GM18951 (cell line): ENCODE results near the gene RPS6KC1.
"Not testable (repeated sequence)": the region's sequence is repeated elsewhere in the genome, so short reads cannot be mapped to it uniquely, and the experiment has no call there.

Experiments used
- POLR2A ChIP-seq: IDR thresholded peaks from 4 replicates; pipeline ENCODE4 v1.6.1; 2011; ENCODE audit warnings: mild to moderate bottlenecking; ENCODE audit not compliant: insufficient read length, insufficient read depth; ENCODE audit errors: extremely low read depth
- in situ Hi-C: fragments of 300-500 bp; cut with MboI; formaldehyde crosslinking; loops from one replicate; pipeline ENCODE4 v1.12.0; 2022; ENCODE audit warnings: low sequenced_read_pairs, mixed read lengths, inconsistent platforms; ENCODE audit not compliant: unreplicated experiment

The RPS6KC1 gene

DNA sequence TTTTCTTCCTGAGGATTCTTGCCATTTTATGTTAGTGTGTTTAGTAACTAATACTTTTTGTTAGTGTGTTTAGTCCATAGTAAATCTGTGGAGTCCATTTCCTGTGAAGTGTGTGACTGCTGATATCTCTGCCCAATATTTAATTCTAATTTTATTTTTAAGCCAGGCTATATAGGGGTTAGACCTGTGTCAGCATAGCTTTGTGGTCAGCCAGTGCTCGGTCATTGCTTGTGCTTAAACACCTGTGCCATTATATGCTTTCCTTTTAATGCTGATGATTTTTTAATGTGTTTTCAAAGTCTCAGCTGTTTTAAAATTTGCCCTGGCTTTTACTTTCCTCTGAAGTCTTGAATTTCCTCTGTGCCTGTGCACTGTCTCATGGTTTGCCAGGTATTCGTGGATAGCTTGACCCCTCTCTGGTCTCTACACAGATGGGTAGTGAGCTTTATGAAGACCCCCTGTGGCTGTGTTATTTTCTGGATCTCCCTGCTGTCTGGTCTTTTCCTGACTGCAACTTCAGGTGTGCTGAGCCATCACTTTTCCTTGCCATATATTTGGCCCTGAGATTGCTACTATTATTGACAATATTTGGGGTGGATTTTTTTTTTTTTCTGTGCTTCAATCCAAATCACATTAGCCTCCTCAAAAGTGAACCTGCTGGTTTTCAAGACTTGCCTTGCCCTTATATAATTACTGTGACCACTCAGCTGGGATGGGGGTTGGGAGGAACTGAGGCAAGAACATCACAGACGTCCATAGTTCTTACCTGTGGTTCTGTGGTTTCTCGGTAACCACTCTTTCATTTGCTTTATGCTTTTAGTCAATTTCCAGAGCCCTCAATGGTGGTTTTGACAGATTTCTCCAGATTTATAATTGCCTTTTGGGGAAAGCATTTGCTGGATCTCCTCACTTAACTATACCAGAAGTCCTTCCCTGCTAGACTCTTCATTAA is 59.6 kb downstream of the RPS6KC1 start:
- no peak for TF ChIP-seq POLR2A
- in situ Hi-C loops: no loop called here

- no peak for TF ChIP-seq POLR2A
- in situ Hi-C loops: no loop called here
These were observed 60.5 kb downstream of the RPS6KC1 start for GRCh38 chr1:213111502-213111901.

GRCh38 chr1:213112723-213113122 is 61.7 kb downstream of the RPS6KC1 start:
- in situ Hi-C loops: not testable (repeated sequence)

- in situ Hi-C loops: not testable (repeated sequence)
These were observed 66.7 kb downstream of the RPS6KC1 start for GRCh38 chr1:213117699-213118180.

DNA sequence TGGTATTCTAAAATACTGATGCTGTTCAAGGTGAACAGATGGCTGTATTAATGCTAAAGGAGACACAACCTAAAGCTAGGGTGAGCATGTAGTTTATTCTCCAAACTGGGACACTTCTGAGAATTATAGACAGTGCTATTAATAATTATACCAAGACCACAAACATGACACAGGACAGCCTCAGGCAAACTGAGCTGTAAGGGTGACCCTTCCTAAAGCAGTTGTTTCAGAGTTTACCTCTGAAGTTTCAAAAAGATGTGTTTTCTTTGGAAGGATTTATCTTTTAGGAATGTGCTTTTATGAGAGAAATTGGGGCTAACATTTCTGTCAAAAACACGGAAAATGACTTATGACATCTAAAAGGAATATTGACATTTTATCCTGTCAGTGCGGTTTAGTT is 68.8 kb downstream of the RPS6KC1 start:
- TF ChIP-seq POLR2A: no peak
- in situ Hi-C loops: no loop called here

DNA sequence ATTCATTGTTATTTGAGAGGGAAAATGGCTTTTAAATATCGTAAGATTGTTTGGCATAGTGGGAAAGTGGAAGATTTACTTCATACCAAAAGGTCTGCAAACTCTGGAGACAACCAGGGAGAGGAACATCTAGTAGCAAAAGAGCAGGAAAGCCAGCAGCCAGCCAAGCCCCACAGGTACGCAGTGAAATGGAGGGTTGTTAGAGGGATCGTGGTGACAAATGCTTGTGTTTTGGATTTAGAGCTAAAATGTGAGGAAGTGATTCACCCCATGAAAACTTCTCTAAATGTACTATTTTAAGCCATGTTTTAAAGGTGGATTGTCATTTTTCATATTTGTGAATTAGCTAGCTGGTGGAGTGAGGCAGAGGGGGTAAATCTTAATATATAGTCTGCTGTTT is 69.3 kb downstream of the RPS6KC1 start:
- in situ Hi-C loops: no loop called here
- no peak for TF ChIP-seq POLR2A

DNA sequence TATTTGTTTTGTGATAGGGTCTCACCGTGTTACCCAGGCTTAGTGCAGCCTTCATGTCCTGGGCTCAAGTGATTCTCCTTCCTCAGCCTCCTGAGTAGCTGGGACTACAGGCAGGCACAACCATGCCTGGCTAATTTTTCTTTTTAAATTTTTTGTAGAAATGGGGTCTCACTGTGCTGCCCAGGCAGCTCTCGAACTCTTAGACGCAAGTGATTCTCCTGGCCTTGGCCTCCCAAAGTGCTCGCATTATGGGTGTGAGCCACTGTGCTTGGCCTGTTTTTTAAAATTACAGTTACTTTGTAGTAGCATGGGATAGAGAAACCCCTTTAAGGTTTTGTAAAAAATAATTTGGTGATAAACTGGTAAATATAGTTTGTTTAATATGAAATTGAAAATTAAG is 69.9 kb downstream of the RPS6KC1 start:
- in situ Hi-C loops: no loop called here
- no peak for TF ChIP-seq POLR2A

DNA sequence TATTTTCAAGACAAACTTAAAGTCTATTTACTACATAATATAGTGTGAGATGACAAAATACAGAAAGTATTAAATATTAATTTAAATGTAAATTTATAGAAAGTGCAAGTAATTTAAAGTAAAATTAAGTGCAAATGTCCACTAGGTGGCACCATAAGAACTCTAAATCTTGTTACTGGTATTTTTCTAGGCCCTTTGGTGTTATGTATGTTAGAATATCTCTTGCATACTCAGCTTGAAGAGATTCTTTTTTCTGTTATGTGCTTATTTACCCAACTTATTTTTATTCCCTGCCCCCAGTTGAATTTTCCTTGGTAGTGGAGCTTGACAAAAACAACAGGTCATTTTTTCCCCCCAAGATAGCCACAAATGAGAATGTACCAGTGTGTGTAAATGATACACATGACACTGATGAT is 71.5 kb downstream of the RPS6KC1 start:
- in situ Hi-C loops: no loop called here

GRCh38 chr1:213123087-213123486 is 72.0 kb downstream of the RPS6KC1 start:
- in situ Hi-C loops: no loop called here

More for the DNA sequence above, 71.5 kb downstream of the RPS6KC1 start:
- TF ChIP-seq POLR2A: no peak

DNA sequence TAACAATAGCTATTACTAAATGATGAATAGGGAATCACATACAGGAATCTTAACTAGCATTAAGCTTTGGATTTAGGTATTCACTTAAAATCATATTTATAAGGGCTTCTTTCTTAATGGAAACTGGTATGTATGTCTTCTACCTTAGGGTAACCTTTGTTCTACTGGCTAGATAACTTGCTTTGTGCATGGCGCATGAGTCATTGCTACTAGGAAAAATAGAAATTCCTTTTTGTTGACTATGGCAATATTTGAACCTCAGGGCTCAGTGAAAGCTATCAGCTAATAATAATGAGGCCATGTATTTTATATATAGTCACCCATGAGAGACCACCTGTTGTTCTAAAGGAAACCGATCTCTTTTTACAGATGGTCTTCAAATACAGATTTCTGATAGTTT is 72.5 kb downstream of the RPS6KC1 start:
- in situ Hi-C loops: no loop called here
- no peak for TF ChIP-seq POLR2A

More at GRCh38 chr1:213123087-213123486, 72.0 kb downstream of the RPS6KC1 start:
- no peak for TF ChIP-seq POLR2A

DNA sequence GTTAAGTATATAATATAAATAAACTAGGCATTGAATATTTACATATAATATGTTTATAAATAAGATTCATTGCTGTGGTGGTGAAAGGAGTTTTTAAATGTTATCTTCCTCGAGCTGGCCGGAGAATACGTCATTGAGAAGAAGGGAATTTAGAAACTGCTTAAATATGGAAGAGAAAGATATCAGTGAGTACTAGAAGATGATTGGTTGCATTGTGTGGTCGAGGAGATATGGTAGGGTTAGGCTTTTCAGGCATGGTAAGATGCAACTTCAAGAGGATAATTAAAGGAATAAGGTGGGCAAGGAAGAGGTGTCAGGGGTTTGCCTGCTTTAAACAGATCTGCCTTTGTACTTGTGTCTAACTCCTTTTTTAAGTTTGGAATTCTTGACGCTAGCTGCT is 73.5 kb downstream of the RPS6KC1 start:
- in situ Hi-C loops: no loop called here
- no peak for TF ChIP-seq POLR2A

GRCh38 chr1:213125643-213126042 is 74.6 kb downstream of the RPS6KC1 start:
- TF ChIP-seq POLR2A: no peak
- in situ Hi-C loops: no loop called here

- TF ChIP-seq POLR2A: no peak
- in situ Hi-C loops: no loop called here
These were observed 76.0 kb downstream of the RPS6KC1 start for GRCh38 chr1:213127074-213127473.
